ENCODE data around the gene GRB10. TPM values are rescaled to one million over a fixed set of nuclear protein-coding genes. Genes with fewer than 3 reads are reported as not detected.

The GRB10 gene
- total and polyA plus RNA-seq, 2 of the 8 experiments (the other 6 are each of a cell fraction or from before 2014, with no cell fraction given): 35.7 to 97.0 TPM

DNA sequence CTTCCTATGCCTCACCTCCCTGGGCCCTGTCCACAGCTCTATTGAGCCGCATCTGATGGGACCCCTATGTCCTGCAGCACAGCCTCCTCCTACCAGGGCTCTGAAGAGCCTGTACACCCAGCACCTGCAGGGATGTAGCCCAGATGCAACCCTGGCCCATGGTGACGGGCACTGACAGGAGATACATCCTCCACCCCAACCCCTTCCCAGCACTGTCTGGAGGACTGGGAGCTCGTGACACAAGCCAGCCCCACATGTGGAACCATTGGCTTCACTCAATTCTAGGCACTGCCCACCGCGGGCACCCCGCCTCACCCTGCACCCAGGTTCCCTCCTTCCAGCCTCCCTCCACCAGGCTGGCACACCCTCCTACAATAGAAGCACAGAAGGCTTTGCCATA, 2.6 kb upstream of the GRB10 start (continued):
- TF ChIP-seq TAF1 (IDR thresholded peaks at IDR 0.05; ENCODE audit: low read depth, low read length): no peak
- TF ChIP-seq POLR2AphosphoS5 (IDR thresholded peaks at IDR 0.05; ENCODE audit: low read depth, low read length): no peak

Data from H1 (cell line).